Measurements from ENCODE around the gene NIP7. TPM values are rescaled to one million over a fixed set of nuclear protein-coding genes. Genes with fewer than 3 reads are reported as not detected.

NIP7 gene
- total and polyA plus RNA-seq, 4 donors = 14.5 to 23.2 (median 17.0) TPM

- peaks cover 0 to 3% (median 0%) of the 10 kb centered on the region in 5 donors for H3K4me1 ChIP-seq (ENCODE audit: control insufficient read depth in 5 of 5, insufficient read depth in 5 of 5, low read length in 5 of 5)
- peaks cover 25 to 80% (median 52%) of the 10 kb centered on the region in 4 donors for H3K36me3 ChIP-seq (ENCODE audit: control insufficient read depth in 4 of 4, insufficient read depth in 4 of 4, low read length in 4 of 4)
- no peak for ATAC-seq (ENCODE audit: insufficient read depth, low FRiP score)
- 92 to 94% methylated on average over 13 of the region's 13 CpGs for WGBS, 2 donors
- H3K9me3 ChIP-seq (ENCODE audit: control insufficient read depth in 4 of 4, insufficient read depth in 3 of 4, low read length in 3 of 4) = no peaks in the 10 kb centered on the region
- no peak overlapping the region for H3K9ac ChIP-seq (ENCODE audit: insufficient read depth in 1 of 2, low read length in 2 of 2)
- no peaks in the 10 kb centered on the region for H3K27me3 ChIP-seq (ENCODE audit: control insufficient read depth in 3 of 3, insufficient read depth in 3 of 3, low read length in 2 of 3)
- DNase-seq = no peak
- no peak for TF ChIP-seq CTCF (IDR thresholded peaks at IDR 0.05; ENCODE audit: control extremely low read depth, extremely low read depth)
- H3K27ac ChIP-seq (ENCODE audit: low read depth in 1 of 2, low read length in 1 of 2) = no peak overlapping the region
- H3K4me3 ChIP-seq = no peak overlapping the region
Observed at GRCh38 chr16:69320740-69321073, 18.9 kb upstream of the NIP7 start.

- WGBS, 2 donors = 94% methylated on average over 22 of the region's 22 CpGs
- DNase-seq (no peak), ATAC-seq (ENCODE audit: insufficient read depth, low FRiP score) (no peak)
- H3K9ac ChIP-seq (ENCODE audit: insufficient read depth in 1 of 2, low read length in 2 of 2) = no peak overlapping the region
- peaks cover 0 to 3% (median 0%) of the 10 kb centered on the region in 5 donors for H3K4me1 ChIP-seq (ENCODE audit: control insufficient read depth in 5 of 5, insufficient read depth in 5 of 5, low read length in 5 of 5)
- H3K9me3 ChIP-seq (ENCODE audit: control insufficient read depth in 4 of 4, insufficient read depth in 3 of 4, low read length in 3 of 4) = no peaks in the 10 kb centered on the region
- H3K27me3 ChIP-seq (ENCODE audit: control insufficient read depth in 3 of 3, insufficient read depth in 3 of 3, low read length in 2 of 3) = no peaks in the 10 kb centered on the region
- H3K36me3 ChIP-seq (ENCODE audit: control insufficient read depth in 4 of 4, insufficient read depth in 4 of 4, low read length in 4 of 4) = peaks cover 25 to 76% (median 53%) of the 10 kb centered on the region in 4 donors
- no peak overlapping the region for H3K4me3 ChIP-seq
- no peak for TF ChIP-seq CTCF (IDR thresholded peaks at IDR 0.05; ENCODE audit: control extremely low read depth, extremely low read depth)
- H3K27ac ChIP-seq (ENCODE audit: low read depth in 1 of 2, low read length in 1 of 2) = no peak overlapping the region
Observed at GRCh38 chr16:69321080-69321479, 18.5 kb upstream of the NIP7 start.

- H3K9ac ChIP-seq (ENCODE audit: insufficient read depth in 1 of 2, low read length in 2 of 2) = no peak overlapping the region
- H3K27me3 ChIP-seq (ENCODE audit: control insufficient read depth in 3 of 3, insufficient read depth in 3 of 3, low read length in 2 of 3) = no peaks in the 10 kb centered on the region
- DNase-seq (no peak), ATAC-seq (ENCODE audit: insufficient read depth, low FRiP score) (no peak)
- no peak overlapping the region for H3K27ac ChIP-seq (ENCODE audit: low read depth in 1 of 2, low read length in 1 of 2)
- peaks cover 0 to 3% (median 0%) of the 10 kb centered on the region in 5 donors for H3K4me1 ChIP-seq (ENCODE audit: control insufficient read depth in 5 of 5, insufficient read depth in 5 of 5, low read length in 5 of 5)
- 90 to 95% methylated on average over 7 of the region's 7 CpGs for WGBS, 2 donors
- TF ChIP-seq CTCF (IDR thresholded peaks at IDR 0.05; ENCODE audit: control extremely low read depth, extremely low read depth) = no peak
- no peak overlapping the region for H3K4me3 ChIP-seq
- peaks cover 25 to 70% (median 49%) of the 10 kb centered on the region in 4 donors for H3K36me3 ChIP-seq (ENCODE audit: control insufficient read depth in 4 of 4, insufficient read depth in 4 of 4, low read length in 4 of 4)
- H3K9me3 ChIP-seq (ENCODE audit: control insufficient read depth in 4 of 4, insufficient read depth in 3 of 4, low read length in 3 of 4) = no peaks in the 10 kb centered on the region
Observed at GRCh38 chr16:69322343-69322742, 17.2 kb upstream of the NIP7 start.

- DNase-seq = no peak
- no peaks in the 10 kb centered on the region for H3K9me3 ChIP-seq (ENCODE audit: control insufficient read depth in 4 of 4, insufficient read depth in 3 of 4, low read length in 3 of 4)
- H3K4me3 ChIP-seq = no peak overlapping the region
- peaks cover 26 to 66% (median 50%) of the 10 kb centered on the region in 4 donors for H3K36me3 ChIP-seq (ENCODE audit: control insufficient read depth in 4 of 4, insufficient read depth in 4 of 4, low read length in 4 of 4)
- no peak overlapping the region for H3K27ac ChIP-seq (ENCODE audit: low read depth in 1 of 2, low read length in 1 of 2)
- no peak for ATAC-seq (ENCODE audit: insufficient read depth, low FRiP score)
- H3K4me1 ChIP-seq (ENCODE audit: control insufficient read depth in 5 of 5, insufficient read depth in 5 of 5, low read length in 5 of 5) = peaks cover 0 to 5% (median 3%) of the 10 kb centered on the region in 5 donors
- no peaks in the 10 kb centered on the region for H3K27me3 ChIP-seq (ENCODE audit: control insufficient read depth in 3 of 3, insufficient read depth in 3 of 3, low read length in 2 of 3)
- H3K9ac ChIP-seq (ENCODE audit: insufficient read depth in 1 of 2, low read length in 2 of 2) = no peak overlapping the region
- TF ChIP-seq CTCF (IDR thresholded peaks at IDR 0.05; ENCODE audit: control extremely low read depth, extremely low read depth) = no peak
- 89 to 95% methylated on average over 14 of the region's 14 CpGs for WGBS, 2 donors
Observed at GRCh38 chr16:69323415-69323814, 16.2 kb upstream of the NIP7 start.
